ENCODE data around the gene ANO1.
"Not testable (repeated sequence)": the region's sequence is repeated elsewhere in the genome, so short reads cannot be mapped to it uniquely, and the experiment has no call there.

The ANO1 gene

GRCh38 chr11:70078095-70078780 is at the start of gene ANO1:
Gene ANO1 (plus strand): TSS chr11:70078317. CDS start chr11:70078607, 290 bp downstream.
- no peak for DNase-seq

- DNase-seq: no peak
Observed at GRCh38 chr11:70029115-70029860, 48.8 kb upstream of the ANO1 start.

GRCh38 chr11:70029861-70030380 is 48.2 kb upstream of the ANO1 start:
- DNase-seq: no peak

GRCh38 chr11:70030412-70030811 is 47.7 kb upstream of the ANO1 start:
- no peak for DNase-seq

DNA sequence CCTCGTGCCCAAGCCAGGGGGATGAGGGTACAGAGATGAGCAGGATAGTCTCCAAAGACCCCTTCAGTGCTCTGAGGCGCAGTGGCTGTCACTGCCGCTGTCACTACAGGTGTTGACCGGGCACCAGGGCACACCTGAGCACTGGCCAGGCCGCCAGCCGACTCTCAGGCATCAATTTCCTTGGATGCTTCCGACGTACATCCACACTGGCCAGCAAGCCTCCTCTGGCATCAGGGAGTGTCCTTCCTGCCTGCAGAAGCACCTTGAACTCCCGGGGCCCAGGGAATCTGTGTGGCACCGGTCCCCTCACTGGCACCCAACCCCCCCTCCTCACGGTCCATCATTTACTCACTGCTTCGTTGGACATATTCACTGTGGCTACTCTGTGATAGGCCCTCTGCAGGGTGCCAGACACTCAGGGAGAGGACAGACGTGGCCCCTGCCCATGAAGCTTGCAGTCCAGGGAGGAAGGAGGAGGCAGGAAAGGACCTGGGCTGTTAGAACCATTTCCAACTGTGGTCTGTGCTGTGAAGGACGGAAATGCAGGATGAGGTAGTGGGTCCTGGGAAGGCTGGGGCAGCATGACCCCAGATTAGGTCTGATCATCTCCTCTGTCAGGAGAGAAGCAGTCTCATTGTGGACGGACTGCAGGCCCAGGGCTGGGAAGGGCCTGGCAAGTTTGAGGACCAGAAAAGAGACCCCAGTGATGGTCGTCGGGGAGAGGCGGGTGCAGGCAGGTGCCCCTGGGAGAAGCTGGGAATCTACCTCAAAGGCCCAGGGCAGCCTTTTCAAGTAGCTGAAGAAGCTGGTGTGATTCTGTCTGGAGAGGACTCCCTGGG is 46.3 kb upstream of the ANO1 start:
- DNase-seq: no peak

GRCh38 chr11:70032470-70032795 is 45.7 kb upstream of the ANO1 start:
- no peak for DNase-seq

DNA sequence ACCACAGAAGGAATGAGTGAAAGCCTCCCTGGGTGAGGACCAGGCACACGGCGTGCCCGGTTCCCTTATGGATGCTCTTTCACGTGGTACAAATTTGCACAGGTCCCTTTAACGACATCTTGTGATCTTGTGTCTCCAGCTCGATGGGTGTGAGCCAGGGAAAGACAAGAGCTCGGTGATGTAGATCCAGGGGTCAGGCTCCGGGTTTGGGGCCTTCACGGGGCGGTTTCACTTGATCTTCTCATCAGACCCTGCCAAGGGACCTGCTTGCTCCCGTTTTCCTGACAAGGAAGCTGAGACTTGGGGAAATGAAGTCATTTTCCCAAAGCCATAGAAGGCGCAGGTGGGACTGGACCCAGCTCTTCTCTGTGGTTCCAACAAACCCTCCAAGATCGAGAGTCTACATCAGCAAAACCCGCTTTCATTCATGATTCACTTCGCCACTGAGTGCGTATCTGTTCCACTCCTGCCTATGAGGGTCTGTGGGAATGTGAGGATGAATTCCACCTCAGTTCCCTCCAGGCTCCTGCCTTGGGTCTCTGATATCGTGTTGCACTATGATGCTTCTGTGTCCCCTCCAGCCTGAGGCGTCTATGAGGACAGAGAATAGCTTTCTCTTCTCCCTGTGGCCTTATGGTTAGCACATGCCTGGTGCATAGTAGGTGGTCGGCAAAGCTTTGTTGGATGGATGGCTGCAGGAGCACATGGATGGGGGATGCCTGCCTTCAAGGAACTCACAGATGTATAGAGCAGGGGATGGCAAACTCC is 45.0 kb upstream of the ANO1 start:
- no peak for DNase-seq

DNA sequence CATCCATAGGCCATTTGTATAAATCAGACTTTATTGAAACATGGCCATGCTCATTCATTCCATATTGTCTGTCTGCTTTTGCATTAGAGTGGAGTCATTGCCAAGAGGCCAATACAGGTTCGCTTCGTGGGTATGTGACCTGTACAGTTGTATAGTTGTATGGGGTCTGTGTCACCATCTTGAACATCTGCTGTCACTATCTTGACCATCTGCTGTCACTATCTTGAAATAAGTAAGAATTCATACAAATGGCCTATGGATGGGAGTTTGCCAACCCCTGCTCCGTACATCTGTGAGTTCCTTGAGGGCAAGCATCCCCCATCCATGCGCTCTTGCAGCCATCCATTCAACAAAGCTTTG is 44.4 kb upstream of the ANO1 start:
- no peak for DNase-seq

GRCh38 chr11:70034740-70035365 is 43.3 kb upstream of the ANO1 start:
- no peak for DNase-seq

DNA sequence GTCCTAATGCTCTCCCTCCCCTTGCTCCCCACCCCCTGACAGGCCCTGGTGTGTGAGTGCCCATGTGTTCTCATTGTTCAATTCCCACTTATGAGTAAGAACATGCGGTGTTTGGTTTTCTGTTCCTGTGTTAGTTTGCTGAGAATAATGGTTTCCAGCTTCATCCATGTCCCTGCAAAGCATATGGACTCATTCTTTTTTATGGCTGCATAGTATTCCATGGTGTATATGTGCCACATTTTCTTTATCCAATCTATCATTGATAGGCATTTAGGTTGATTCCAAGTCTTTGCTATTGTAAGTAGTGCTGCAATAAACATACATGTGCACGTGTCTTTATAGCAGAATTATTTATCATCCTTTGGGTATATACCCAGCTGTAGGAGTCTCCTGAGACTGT is 42.5 kb upstream of the ANO1 start:
- not testable (repeated sequence) for DNase-seq

DNA sequence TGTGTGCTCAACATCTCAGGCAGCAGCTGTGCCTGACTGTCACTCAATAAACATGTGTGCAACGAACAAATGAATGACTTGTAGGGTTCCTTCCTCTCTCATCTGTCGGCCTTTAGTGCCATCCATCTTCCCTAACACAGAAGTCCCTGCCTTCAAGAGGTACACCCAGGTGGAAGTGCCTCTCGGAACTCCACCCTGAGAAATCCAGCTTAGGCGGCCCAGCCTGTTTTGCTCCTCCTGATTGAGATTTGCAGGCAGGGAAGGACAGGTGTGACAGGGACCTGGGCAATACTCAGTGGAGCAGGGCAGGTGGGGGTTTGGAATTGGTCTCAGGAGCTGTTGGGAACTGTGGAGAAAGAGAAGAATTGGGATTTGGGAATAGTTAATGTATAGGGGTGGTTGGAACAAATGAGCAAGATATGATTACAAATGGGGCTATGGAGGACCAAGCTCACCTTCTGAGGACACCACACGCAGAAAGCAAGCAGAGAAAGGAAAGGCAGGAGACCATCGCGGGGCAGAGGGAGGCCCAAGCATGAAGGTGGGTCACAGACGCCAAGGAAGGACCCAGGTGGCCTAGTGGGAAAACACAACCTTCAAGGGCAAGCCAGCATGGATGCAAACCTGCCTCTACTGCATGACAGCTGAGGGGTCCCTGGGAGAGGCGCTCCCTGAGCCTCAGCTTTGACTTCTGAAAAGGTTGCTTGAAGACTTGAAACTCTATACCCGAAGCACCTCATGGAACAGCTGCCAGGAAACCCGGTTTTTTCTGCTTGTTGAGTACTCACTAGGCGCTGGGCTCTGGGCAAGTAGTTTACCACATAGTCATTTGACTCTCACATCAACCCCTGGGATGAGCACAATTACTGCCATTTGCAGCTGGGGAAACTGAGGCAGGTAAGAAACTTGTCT is 40.9 kb upstream of the ANO1 start:
- DNase-seq: no peak

GRCh38 chr11:70038034-70038834 is 39.9 kb upstream of the ANO1 start:
- no peak for DNase-seq

GRCh38 chr11:70040452-70040851 is 37.7 kb upstream of the ANO1 start:
- DNase-seq: no peak

GRCh38 chr11:70040869-70041501 is 37.1 kb upstream of the ANO1 start:
- DNase-seq: no peak

DNA sequence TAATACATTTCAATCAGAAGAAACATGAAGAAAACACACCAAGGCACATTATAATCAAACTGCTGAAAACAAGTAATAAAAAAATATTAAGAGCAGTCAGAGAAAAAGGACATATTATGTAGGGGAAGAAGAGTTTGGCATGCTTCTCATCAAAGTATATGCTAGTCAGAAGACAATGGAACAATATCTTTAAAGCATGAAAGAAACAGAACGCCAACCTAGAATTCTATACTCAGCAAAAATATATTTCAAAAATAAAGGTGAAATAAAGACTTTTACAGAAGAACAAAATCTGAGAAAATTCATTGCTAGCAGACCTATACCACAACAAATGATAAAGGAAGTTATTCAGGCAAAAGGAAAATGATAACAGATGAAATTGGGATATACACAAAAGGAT is 34.6 kb upstream of the ANO1 start:
- DNase-seq: no peak

GRCh38 chr11:70046089-70046488 is 32.0 kb upstream of the ANO1 start:
- no peak for DNase-seq

DNA sequence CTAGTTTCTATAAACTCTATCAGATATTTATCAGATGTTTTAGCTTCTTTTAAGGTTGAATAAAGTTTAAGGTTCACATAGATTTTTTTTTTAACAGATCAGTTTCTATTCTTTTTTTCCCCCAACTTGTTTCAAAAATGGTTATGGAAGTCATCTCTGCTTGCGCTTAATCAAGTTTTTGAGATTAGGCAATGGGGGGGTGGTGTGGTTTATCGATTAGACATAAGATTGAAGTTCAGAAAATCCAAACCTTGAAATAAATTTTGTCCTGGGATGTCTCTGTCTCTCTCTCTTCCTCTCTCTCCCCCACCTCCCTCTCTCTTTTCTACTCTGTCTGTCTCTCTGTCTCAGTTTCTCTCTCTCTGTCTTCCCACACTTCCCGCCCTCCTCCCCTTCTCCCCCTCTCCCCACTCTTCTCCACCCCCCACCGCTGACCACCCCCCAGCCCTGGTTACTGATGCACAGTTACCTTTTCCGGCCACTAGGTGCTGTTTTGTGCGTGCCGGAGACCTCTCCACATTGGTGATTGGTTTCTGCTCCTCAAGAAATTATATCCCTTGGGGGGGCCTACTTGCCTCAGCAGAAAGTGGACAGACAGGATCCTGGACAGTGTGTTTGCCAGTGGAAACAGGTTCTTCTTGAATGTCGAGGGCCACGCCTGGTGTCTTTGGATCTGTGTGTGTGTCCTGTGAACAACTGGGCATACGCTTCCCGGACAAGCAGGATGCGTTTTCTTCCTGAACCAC is 29.7 kb upstream of the ANO1 start:
- DNase-seq: no peak

DNA sequence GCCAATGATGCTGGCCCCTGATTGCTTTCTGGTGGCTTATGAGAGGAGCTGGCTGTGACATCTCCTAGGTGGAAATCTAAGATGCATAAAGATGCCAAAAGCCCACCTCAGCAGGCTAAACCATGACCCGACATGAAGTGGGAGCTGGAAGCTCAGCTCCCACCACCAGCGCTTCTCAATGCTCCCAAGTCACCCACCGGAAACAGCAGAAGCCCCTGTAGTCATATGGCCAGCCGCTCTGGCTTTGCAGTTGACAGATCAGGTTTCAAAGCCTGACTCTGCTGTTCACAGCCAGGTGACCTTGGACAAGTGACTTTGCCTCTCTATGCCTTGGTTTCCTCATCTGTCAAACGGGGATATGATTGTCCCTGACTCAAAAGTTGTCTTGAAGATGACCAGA is 29.1 kb upstream of the ANO1 start:
- no peak for DNase-seq

DNA sequence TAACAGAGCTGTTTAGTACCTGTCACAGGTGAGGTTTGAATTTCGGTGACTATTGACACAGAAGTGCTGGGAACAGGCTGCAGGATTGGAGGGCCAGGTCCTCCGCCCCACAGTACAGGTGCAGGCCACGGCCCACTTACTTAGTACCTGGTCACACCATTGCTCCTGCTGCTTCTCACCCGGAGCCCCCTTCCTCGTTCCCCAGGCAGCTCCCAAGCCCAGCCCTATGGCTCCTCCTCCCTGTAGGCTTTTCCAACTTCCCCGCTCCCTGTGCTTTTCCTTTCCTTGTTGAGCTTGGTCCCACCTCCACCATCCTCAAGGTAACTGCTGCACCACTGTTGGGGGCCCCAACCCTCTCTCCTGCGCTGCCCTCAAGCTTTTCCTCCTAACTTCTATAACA is 27.9 kb upstream of the ANO1 start:
- no peak for DNase-seq

Measured in CD4-positive, alpha-beta T cell treated with Interleukin-1 beta for 1 hour (primary cell).